ENCODE measurements around the gene TRIP13.

TRIP13 gene

GRCh38 chr5:865168-865521, 27.5 kb upstream of the TRIP13 start:
- Histone ChIP-seq H3K36me3 (ENCODE audit: control insufficient read depth, insufficient read depth, low read length) (peaks cover 35% of the 10 kb centered on the region), H3K27me3 (replicated peaks; ENCODE audit: control insufficient read depth, insufficient read depth, low read length) (no peaks in the 10 kb centered on the region), H3K4me3 (replicated peaks; ENCODE audit: low read depth, low read length) (no peak overlapping the region)
- no peak for TF ChIP-seq CTCF (IDR thresholded peaks at IDR 0.05; ENCODE audit: insufficient read depth, low read length, poor library complexity, severe bottlenecking)
- no peak for DNase-seq (ENCODE audit: extremely low read depth, insufficient read length)

- Histone ChIP-seq H3K36me3 (ENCODE audit: control insufficient read depth, insufficient read depth, low read length) (peaks cover 40% of the 10 kb centered on the region), H3K27me3 (replicated peaks; ENCODE audit: control insufficient read depth, insufficient read depth, low read length) (no peaks in the 10 kb centered on the region), H3K4me3 (replicated peaks; ENCODE audit: low read depth, low read length) (no peak overlapping the region)
- no peak for TF ChIP-seq CTCF (IDR thresholded peaks at IDR 0.05; ENCODE audit: insufficient read depth, low read length, poor library complexity, severe bottlenecking)
- DNase-seq (ENCODE audit: extremely low read depth, insufficient read length) = no peak
Measured at GRCh38 chr5:865771-866170, 26.9 kb upstream of the TRIP13 start.

GRCh38 chr5:867300-867870, 25.3 kb upstream of the TRIP13 start:
- Histone ChIP-seq H3K27me3 (replicated peaks; ENCODE audit: control insufficient read depth, insufficient read depth, low read length) (no peaks in the 10 kb centered on the region), H3K4me3 (replicated peaks; ENCODE audit: low read depth, low read length) (no peak overlapping the region), H3K36me3 (ENCODE audit: control insufficient read depth, insufficient read depth, low read length) (peaks cover 45% of the 10 kb centered on the region)
- DNase-seq (ENCODE audit: extremely low read depth, insufficient read length) = no peak
- no peak for TF ChIP-seq CTCF (IDR thresholded peaks at IDR 0.05; ENCODE audit: insufficient read depth, low read length, poor library complexity, severe bottlenecking)

- Histone ChIP-seq H3K36me3 (ENCODE audit: control insufficient read depth, insufficient read depth, low read length) (peaks cover 40% of the 10 kb centered on the region), H3K4me3 (replicated peaks; ENCODE audit: low read depth, low read length) (no peak overlapping the region), H3K27me3 (replicated peaks; ENCODE audit: control insufficient read depth, insufficient read depth, low read length) (no peaks in the 10 kb centered on the region)
- no peak for DNase-seq (ENCODE audit: extremely low read depth, insufficient read length)
- no peak for TF ChIP-seq CTCF (IDR thresholded peaks at IDR 0.05; ENCODE audit: insufficient read depth, low read length, poor library complexity, severe bottlenecking)
Measured at GRCh38 chr5:868428-869135, 24.1 kb upstream of the TRIP13 start.

- no peaks in the 10 kb centered on the region for H3K27me3 ChIP-seq (replicated peaks; ENCODE audit: control insufficient read depth, insufficient read depth, low read length)
- no peak overlapping the region for H3K4me3 ChIP-seq (replicated peaks; ENCODE audit: low read depth, low read length)
- H3K36me3 ChIP-seq (ENCODE audit: control insufficient read depth, insufficient read depth, low read length) = peaks cover 34% of the 10 kb centered on the region
- DNase-seq (ENCODE audit: extremely low read depth, insufficient read length) = no peak
- TF ChIP-seq CTCF (IDR thresholded peaks at IDR 0.05; ENCODE audit: insufficient read depth, low read length, poor library complexity, severe bottlenecking) = no peak
Measured at GRCh38 chr5:870956-871355, 21.7 kb upstream of the TRIP13 start.

Data from GM06990 (cell line).